Smooth muscle cell (in vitro differentiated cells): ENCODE data around the gene IFTAP. TPM values are rescaled to one million over a fixed set of nuclear protein-coding genes. Genes with fewer than 3 reads are reported as not detected.

Experiments used
- DNase-seq: peaks from one replicate; lab custom pipeline; 2025; ENCODE audit not compliant: unreplicated experiment; lab: John Stamatoyannopoulos, UW
- H2AFZ ChIP-seq: fragments of 200-600 bp; sonication (generic); 2 replicates; pipeline ENCODE4 v1.6.0; 2016; ENCODE audit warnings: antibody characterized with exemption, low read depth, mild to moderate bottlenecking
- H3F3A ChIP-seq: fragments of 200-600 bp; sonication (generic); 2 replicates; pipeline ENCODE4 v1.6.0; 2017; ENCODE audit warnings: antibody characterized with exemption, low read depth
- H3K27ac ChIP-seq: fragments of 200-600 bp; sonication (generic); 2 replicates; pipeline ENCODE4 v1.5.1; 2016; ENCODE audit warnings: low read depth, mild to moderate bottlenecking
- H3K27me3 ChIP-seq: fragments of 200-600 bp; sonication (generic); 2 replicates; pipeline ENCODE4 v1.6.1; 2016; ENCODE audit warnings: low read depth, mild to moderate bottlenecking
- H3K36me3 ChIP-seq: fragments of 200-600 bp; sonication (generic); 2 replicates; pipeline ENCODE4 v1.5.1; 2016; ENCODE audit warnings: low read depth
- H3K4me1 ChIP-seq: fragments of 200-600 bp; sonication (generic); 2 replicates; pipeline ENCODE4 v1.5.1; 2016; ENCODE audit warnings: low read depth
- H3K4me2 ChIP-seq: fragments of 200-600 bp; sonication (generic); 2 replicates; pipeline ENCODE4 v1.6.0; 2016; ENCODE audit warnings: mild to moderate bottlenecking
- H3K4me3 ChIP-seq: fragments of 200-600 bp; sonication (generic); 2 replicates; pipeline ENCODE4 v1.5.1; 2016; ENCODE audit warnings: mild to moderate bottlenecking
- H3K79me2 ChIP-seq: fragments of 200-600 bp; sonication (generic); 2 replicates; pipeline ENCODE4 v1.6.0; 2016; ENCODE audit warnings: low read depth, mild to moderate bottlenecking
- H3K9ac ChIP-seq: fragments of 200-600 bp; sonication (generic); 2 replicates; pipeline ENCODE4 v1.6.0; 2016; ENCODE audit warnings: low read depth
- H3K9me3 ChIP-seq: fragments of 200-600 bp; sonication (generic); replicated peaks from 2 replicates; pipeline ENCODE4 v1.5.1; 2016; ENCODE audit warnings: low read depth
- H4K20me1 ChIP-seq: fragments of 200-600 bp; sonication (generic); 2 replicates; pipeline ENCODE4 v1.6.0; 2016; ENCODE audit warnings: low read depth
- WGBS: methylation state at CpG from one replicate; pipeline ENCODE4 v1.1.7; 2016; ENCODE audit warnings: low lambda C conversion rate; 5-methylcytosine and 5-hydroxymethylcytosine counted together
- polyA plus RNA-seq: library from polyadenylated mRNA; unstranded; fragments of >200 nt; fragmentation: Nextera tagmentation; extraction: Ambion mirVana; gene quantifications from 2 replicates; pipeline ENCODE4 v1.2.1, GENCODE V29; 2016
- total RNA-seq: library from RNA; depleted of rRNA; stranded (reverse); fragments of >200 nt; gene quantifications from 2 replicates; pipeline ENCODE4 v1.2.3, GENCODE V29; 2014
- TF ChIP-seq, protein P1 (sequence below): fragments of 200-600 bp; sonication (generic); IDR thresholded peaks from 2 replicates; pipeline ENCODE4 v1.5.1; 2017; ENCODE audit warnings: borderline replicate concordance, mild to moderate bottlenecking, antibody characterized with exemption; ENCODE audit not compliant: insufficient read depth, poor library complexity, severe bottlenecking

The IFTAP gene
- total and polyA plus RNA-seq, 2 experiments from 2014 or later, result 17.8 to 33.1 TPM

DNA sequence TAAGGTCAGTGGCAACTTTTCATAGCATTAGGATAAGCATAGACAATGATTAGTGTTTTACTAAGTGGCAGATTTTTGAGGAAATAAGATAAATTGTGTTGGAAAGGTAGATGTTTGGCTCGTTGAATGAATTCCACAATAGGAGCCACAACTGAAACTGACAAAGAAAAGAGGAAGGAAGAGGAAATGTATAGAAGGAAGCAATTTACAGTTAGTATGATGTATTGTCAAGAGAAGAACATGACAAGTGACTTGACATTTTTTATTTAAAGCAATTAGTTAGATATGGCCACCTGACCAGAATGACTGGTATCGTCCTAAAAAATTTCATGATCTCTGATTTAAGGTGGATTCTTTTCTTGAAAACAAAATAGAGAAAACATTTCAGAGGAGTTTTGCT, 6.9 kb downstream of the IFTAP start:
- Histone ChIP-seq H3K4me3 (no peak overlapping the region), H3K4me1 (no peaks in the 10 kb centered on the region), H3K79me2 (no peaks in the 10 kb centered on the region), H3K9me3 (no peaks in the 10 kb centered on the region), H3K9ac (no peak overlapping the region), H3K27ac (no peak overlapping the region), H3K4me2 (no peak overlapping the region), H3K36me3 (no peaks in the 10 kb centered on the region), H3F3A (no peaks in the 10 kb centered on the region), H2AFZ (no peak overlapping the region), H4K20me1 (no peaks in the 10 kb centered on the region), H3K27me3 (no peaks in the 10 kb centered on the region)
- WGBS, result 100% methylated on average over 2 of the region's 2 CpGs
- no peak for DNase-seq
- TF ChIP-seq, protein P1, sequence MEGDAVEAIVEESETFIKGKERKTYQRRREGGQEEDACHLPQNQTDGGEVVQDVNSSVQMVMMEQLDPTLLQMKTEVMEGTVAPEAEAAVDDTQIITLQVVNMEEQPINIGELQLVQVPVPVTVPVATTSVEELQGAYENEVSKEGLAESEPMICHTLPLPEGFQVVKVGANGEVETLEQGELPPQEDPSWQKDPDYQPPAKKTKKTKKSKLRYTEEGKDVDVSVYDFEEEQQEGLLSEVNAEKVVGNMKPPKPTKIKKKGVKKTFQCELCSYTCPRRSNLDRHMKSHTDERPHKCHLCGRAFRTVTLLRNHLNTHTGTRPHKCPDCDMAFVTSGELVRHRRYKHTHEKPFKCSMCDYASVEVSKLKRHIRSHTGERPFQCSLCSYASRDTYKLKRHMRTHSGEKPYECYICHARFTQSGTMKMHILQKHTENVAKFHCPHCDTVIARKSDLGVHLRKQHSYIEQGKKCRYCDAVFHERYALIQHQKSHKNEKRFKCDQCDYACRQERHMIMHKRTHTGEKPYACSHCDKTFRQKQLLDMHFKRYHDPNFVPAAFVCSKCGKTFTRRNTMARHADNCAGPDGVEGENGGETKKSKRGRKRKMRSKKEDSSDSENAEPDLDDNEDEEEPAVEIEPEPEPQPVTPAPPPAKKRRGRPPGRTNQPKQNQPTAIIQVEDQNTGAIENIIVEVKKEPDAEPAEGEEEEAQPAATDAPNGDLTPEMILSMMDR, result no peak

DNA sequence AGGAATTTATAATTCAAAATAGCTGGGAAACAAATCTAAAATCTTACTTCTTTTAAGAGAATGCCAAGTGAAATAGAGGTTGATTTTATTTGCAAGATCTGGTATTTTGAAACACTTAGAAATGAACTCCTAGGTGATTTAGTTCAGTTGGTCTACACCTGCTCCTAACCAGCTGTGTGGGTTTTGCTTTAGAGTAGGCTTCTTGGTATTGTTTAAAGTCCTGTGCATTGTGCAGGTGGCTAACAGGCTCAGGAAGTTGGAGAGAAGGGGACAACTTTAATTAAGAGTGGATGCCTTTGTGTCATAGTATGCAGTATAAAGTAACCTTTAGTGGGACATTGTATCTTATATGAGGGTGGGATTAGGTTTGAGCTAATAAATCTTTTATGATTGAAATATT, 7.8 kb downstream of the IFTAP start:
- Histone ChIP-seq H3K27me3 (no peaks in the 10 kb centered on the region), H2AFZ (no peak overlapping the region), H3K79me2 (no peaks in the 10 kb centered on the region), H3K36me3 (no peaks in the 10 kb centered on the region), H3K9ac (no peak overlapping the region), H3K4me1 (no peaks in the 10 kb centered on the region), H3K27ac (no peak overlapping the region), H3K9me3 (no peaks in the 10 kb centered on the region), H3K4me3 (no peak overlapping the region), H3F3A (no peaks in the 10 kb centered on the region), H4K20me1 (no peaks in the 10 kb centered on the region), H3K4me2 (no peak overlapping the region)
- DNase-seq, result no peak
- TF ChIP-seq, protein P1, result no peak

DNA sequence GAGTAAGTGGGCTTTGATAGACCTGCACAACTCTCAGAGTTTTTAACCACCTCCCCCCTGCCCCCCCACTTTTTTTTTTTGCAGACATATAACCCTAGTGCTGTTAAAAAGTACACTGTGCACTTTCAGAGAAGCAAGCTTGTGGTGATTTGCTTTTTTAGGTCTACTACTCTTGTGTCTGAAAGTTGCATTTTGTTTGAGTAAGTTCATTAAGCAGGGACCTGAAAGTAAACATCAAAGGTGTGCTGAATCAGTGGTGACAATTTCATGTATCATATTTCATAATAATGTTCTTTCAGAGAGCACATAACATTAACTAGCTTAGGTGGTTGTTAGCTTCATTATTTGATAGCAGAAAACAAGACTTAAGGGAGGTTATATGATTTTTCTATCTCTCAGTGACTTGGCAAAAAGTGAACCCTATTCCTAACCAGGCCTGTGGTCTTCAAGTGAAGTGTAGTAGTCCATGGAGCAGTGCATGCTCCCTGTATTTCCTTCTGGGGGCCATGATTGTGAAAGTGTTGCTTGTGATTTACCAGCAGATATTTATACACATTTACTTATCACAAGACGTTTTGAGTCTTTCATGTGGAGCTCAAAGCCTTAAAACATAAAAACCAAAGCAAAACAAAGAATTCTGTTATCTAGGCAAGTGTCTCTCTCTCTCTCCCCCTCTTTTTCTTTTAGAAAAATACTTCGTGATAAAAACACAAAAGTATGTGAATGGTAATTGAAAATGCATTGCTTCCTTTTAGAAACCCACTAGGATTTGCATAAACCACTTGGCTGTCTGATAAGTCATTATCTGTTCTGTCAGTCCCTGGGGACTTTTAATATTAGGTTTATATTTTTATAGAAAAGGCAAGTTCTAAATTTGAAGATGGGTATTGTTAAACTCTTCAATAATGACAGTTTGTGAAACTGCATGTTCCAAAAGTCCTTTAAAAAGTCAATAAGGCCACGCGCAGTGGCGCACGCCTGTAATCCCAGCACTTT, 11.2 kb downstream of the IFTAP start:
- Histone ChIP-seq H3K27me3 (no peaks in the 10 kb centered on the region), H2AFZ (no peak overlapping the region), H3F3A (no peaks in the 10 kb centered on the region), H3K4me2 (no peak overlapping the region), H3K9me3 (no peaks in the 10 kb centered on the region), H3K27ac (no peak overlapping the region), H3K36me3 (no peaks in the 10 kb centered on the region), H3K4me1 (no peaks in the 10 kb centered on the region), H3K4me3 (no peak overlapping the region), H3K9ac (no peak overlapping the region), H4K20me1 (no peaks in the 10 kb centered on the region), H3K79me2 (no peaks in the 10 kb centered on the region)
- 85% methylated on average over 6 of the region's 6 CpGs for WGBS
- TF ChIP-seq, protein P1, result no peak
- no peak for DNase-seq
